ENCODE measurements around the gene SUPT16H. TPM values are rescaled to one million over a fixed set of nuclear protein-coding genes. Genes with fewer than 3 reads are reported as not detected.

The SUPT16H gene
- total and polyA plus RNA-seq, 12 donors: 24.8 to 36.1 (median 30.2) TPM

GRCh38 chr14:21406213-21406612, 22.4 kb upstream of the SUPT16H start:
- no peak for TF ChIP-seq CTCF (IDR thresholded peaks at IDR 0.05)
- Histone ChIP-seq H3K9me3 (no peaks in the 10 kb centered on the region), H3K27me3 (no peaks in the 10 kb centered on the region), H3K27ac (no peak overlapping the region), H3K36me3 (peaks cover 0 to 100% (median 92%) of the 10 kb centered on the region in 9 donors), H3K4me1 (no peaks in the 10 kb centered on the region), H3K4me3 (no peak overlapping the region)
- DNase-seq (no peak), ATAC-seq (no peak)
- intact Hi-C loops (cut with DNase I): loop anchor here in 1 of 10 donors (5.0 kb wide), 1 partner anchor 54 kb away; no protein-coding TSS in a partner anchor

GRCh38 chr14:21405097-21405496, 21.3 kb upstream of the SUPT16H start:
- TF ChIP-seq CTCF (IDR thresholded peaks at IDR 0.05): no peak
- DNase-seq (no peak), ATAC-seq (no peak)
- Histone ChIP-seq H3K27me3 (no peaks in the 10 kb centered on the region), H3K9me3 (no peaks in the 10 kb centered on the region), H3K36me3 (peaks cover 0 to 100% (median 94%) of the 10 kb centered on the region in 9 donors), H3K4me1 (no peaks in the 10 kb centered on the region), H3K4me3 (no peak overlapping the region), H3K27ac (no peak overlapping the region)
- 70 to 85% methylated on average over 3 of the region's 3 CpGs for WGBS, 2 donors
- intact Hi-C loops (cut with DNase I): loop anchor here in 1 of 10 donors (5.0 kb wide), 1 partner anchor 53 kb away; no protein-coding TSS in a partner anchor

GRCh38 chr14:21399311-21399870, 15.6 kb upstream of the SUPT16H start:
- Histone ChIP-seq H3K27me3 (no peaks in the 10 kb centered on the region), H3K36me3 (peaks cover 5 to 100% (median 99%) of the 10 kb centered on the region in 9 donors), H3K9me3 (no peaks in the 10 kb centered on the region), H3K4me1 (no peaks in the 10 kb centered on the region), H3K4me3 (no peak overlapping the region), H3K27ac (no peak overlapping the region)
- 97% methylated on average over 5 of the region's 5 CpGs for WGBS, 2 donors
- DNase-seq (no peak), ATAC-seq (no peak)
- intact Hi-C loops (cut with DNase I): no loop called here
- no peak for TF ChIP-seq CTCF (IDR thresholded peaks at IDR 0.05)

GRCh38 chr14:21398901-21399300, 15.1 kb upstream of the SUPT16H start:
- H3K36me3 ChIP-seq: peaks cover 7 to 100% (median 99%) of the 10 kb centered on the region in 9 donors
- ATAC-seq (no peak), DNase-seq (no peak)
- no peaks in the 10 kb centered on the region for H3K9me3 ChIP-seq
- H3K4me1 ChIP-seq: no peaks in the 10 kb centered on the region
- no peak overlapping the region for H3K4me3 ChIP-seq
- no peaks in the 10 kb centered on the region for H3K27me3 ChIP-seq
- H3K27ac ChIP-seq: no peak overlapping the region
- intact Hi-C loops (cut with DNase I): no loop called here
- WGBS, 2 donors: 93 to 95% methylated on average over 4 of the region's 4 CpGs
- no peak for TF ChIP-seq CTCF (IDR thresholded peaks at IDR 0.05)

Data from heart right ventricle (tissue), 16 donors.